ENCODE measurements around the gene MAD1L1. TPM values are rescaled to one million over a fixed set of nuclear protein-coding genes. Genes with fewer than 3 reads are reported as not detected.

The MAD1L1 gene
- total and polyA plus RNA-seq, 2 experiments from 2014 or later: 38.2 to 69.8 TPM

DNA sequence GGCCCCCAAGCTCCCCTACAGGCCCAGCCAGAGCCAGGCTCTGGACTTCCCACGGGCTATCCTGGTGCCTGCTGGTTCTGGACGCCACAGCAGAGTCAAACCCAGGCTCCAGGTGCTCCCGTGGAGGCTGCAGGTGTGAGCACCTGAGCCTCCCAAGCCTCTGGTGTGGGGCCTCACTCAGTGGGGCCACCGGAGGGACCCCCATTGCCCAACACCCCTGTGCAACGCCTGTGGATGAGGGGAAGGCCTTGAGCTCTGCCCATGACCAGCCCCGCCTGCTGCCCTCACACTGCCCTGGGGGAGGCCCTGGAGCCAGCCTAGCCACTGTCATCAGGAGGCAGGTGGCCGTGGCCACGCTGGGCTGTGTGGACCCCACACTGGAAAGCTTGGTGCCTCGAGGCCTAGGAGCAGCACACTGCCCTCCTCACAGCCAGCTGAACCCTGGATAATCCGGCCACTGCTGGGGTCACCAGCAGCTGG is 229.3 kb downstream of the MAD1L1 start:
- H3K9me3 ChIP-seq (ENCODE audit: low read depth): no peaks in the 10 kb centered on the region
- in situ Hi-C loops (cut with MboI): no loop called here
- no peaks in the 10 kb centered on the region for H3K4me1 ChIP-seq (ENCODE audit: insufficient read depth)
- H3K9ac ChIP-seq: no peak overlapping the region
- H3F3A ChIP-seq (ENCODE audit: insufficient read depth): no peaks in the 10 kb centered on the region
- no peak overlapping the region for H3K4me2 ChIP-seq (ENCODE audit: unreplicated experiment)
- 95 to 99% methylated on average over 9 of the region's 10 CpGs for WGBS, 2 experiments (ENCODE audit: low coverage in 1 of 2, low lambda C conversion rate in 2 of 2, missing lambda C conversion rate in 2 of 2)
- H4K20me1 ChIP-seq (ENCODE audit: insufficient read depth): no peaks in the 10 kb centered on the region
- TF ChIP-seq EZH2phosphoT487 (IDR thresholded peaks at IDR 0.05; ENCODE audit: insufficient read depth, low read depth) (no peak), EZH2 (IDR thresholded peaks at IDR 0.05; ENCODE audit: insufficient read depth, poor library complexity, severe bottlenecking) (no peak)
- no peaks in the 10 kb centered on the region for H3K36me3 ChIP-seq (ENCODE audit: low read depth)
- H3K27me3 ChIP-seq (replicated peaks; ENCODE audit: insufficient read depth): no peaks in the 10 kb centered on the region
- no peaks in the 10 kb centered on the region for H3K79me2 ChIP-seq (ENCODE audit: insufficient read depth)
- no peak overlapping the region for H3K4me3 ChIP-seq
- no peak overlapping the region for H3K27ac ChIP-seq
- no peak overlapping the region for H2AFZ ChIP-seq
- no peak for DNase-seq
- no peaks in the 10 kb centered on the region for H3K9me2 ChIP-seq (ENCODE audit: insufficient read depth)

DNA sequence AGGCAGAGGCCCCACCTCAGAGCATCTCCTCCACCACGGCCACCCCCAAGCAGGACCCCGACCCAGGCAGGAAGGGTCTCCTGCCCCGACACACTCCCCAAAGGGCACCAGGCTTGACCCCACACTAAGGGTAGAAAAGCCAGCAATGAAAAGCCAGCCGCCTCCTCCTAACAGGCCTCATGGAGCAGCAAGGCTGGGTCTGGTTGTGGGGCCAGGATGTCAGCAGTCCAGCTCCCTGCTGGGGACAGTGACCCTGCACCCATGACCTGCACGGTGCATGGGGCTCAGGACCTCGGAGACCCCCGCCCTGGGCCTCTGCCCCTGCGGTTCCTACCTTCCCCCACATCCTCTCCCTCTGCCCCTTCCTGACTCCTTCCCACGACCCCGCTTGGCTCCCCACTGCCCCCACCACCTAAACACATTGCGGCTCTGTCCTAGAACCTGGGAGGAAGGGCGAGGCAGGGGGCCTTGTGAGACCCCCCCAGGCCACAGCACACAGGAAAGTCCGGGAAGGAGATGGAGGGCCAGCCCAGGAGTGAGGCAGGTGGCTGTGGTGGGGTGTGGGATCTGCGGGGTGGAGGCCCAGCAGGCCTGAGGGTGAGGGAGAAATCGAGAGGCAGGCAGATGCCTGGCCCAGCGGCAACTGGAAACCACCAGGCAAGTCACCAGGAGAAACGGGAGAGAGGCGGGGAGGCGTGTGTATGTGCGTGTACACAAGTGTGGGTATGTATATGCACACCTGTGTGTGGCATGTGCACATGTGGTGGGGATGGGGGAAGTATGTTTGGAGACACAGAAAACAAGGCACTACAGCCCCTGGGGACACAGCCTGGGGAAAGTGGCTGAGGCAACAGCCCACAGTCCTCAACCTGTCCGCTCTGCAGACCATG is 229.9 kb downstream of the MAD1L1 start:
- Histone ChIP-seq H3K4me1 (ENCODE audit: insufficient read depth) (no peaks in the 10 kb centered on the region), H3K9me2 (ENCODE audit: insufficient read depth) (no peaks in the 10 kb centered on the region), H3K9ac (no peak overlapping the region)

DNA sequence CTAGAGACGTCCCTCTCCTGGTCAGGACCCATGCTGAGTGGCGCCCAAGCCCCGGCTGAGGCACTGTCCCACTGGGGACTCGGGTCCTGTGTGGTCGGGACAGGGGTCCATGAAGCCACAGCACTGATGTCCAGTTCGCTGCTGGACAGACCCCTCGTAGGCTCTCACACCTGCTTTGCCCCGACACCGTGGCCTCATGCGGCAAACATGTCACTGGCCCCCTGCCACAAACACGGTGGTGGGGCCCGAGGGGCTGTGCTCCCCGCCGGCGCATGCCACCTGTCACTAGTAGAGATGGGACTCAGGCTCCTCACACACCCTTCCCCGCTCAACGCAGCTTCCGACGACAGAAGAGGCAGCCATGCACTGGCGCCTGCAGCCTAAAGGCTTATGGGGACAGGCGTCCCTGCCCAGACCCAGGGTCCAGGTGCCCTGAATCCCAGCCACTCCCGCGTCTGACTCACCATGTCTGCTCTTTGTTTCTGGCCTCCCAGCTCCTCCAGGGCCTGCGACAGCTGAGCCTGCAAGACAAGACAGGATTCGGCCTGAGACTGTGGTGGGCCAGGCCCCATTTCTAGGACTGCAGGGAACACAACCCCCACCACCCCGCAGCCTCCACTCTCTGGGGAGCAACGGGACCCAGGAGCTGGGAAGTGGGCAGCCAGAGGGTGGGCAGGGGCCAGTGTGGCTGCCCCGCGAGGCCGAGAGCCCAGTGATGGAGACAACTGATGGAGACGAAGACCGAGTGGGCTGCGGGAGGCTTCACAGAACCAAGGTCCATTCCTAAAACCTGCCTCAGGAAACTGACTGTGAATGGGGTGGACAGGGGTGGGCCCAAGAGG is 230.9 kb downstream of the MAD1L1 start:
- Histone ChIP-seq H3K9ac (no peak overlapping the region), H3K9me3 (ENCODE audit: low read depth) (no peaks in the 10 kb centered on the region), H3F3A (ENCODE audit: insufficient read depth) (no peaks in the 10 kb centered on the region), H3K4me3 (no peak overlapping the region), H3K4me2 (ENCODE audit: unreplicated experiment) (no peak overlapping the region), H3K9me2 (ENCODE audit: insufficient read depth) (no peaks in the 10 kb centered on the region), H3K79me2 (ENCODE audit: insufficient read depth) (no peaks in the 10 kb centered on the region), H3K27me3 (replicated peaks; ENCODE audit: insufficient read depth) (no peaks in the 10 kb centered on the region), H3K4me1 (ENCODE audit: insufficient read depth) (no peaks in the 10 kb centered on the region), H4K20me1 (ENCODE audit: insufficient read depth) (no peaks in the 10 kb centered on the region), H2AFZ (no peak overlapping the region), H3K27ac (no peak overlapping the region), H3K36me3 (ENCODE audit: low read depth) (no peaks in the 10 kb centered on the region)
- TF ChIP-seq EZH2phosphoT487 (IDR thresholded peaks at IDR 0.05; ENCODE audit: insufficient read depth, low read depth): no peak
- TF ChIP-seq EZH2 (IDR thresholded peaks at IDR 0.05; ENCODE audit: insufficient read depth, poor library complexity, severe bottlenecking): no peak
- WGBS, 2 experiments (ENCODE audit: low coverage in 1 of 2, low lambda C conversion rate in 2 of 2, missing lambda C conversion rate in 2 of 2): 89% methylated on average over 30 to 33 of the region's 33 CpGs
- in situ Hi-C loops (cut with MboI): no loop called here
- no peak for DNase-seq

More for the DNA sequence above, 229.9 kb downstream of the MAD1L1 start:
- in situ Hi-C loops (cut with MboI): no loop called here
- Histone ChIP-seq H3K27me3 (replicated peaks; ENCODE audit: insufficient read depth) (no peaks in the 10 kb centered on the region), H4K20me1 (ENCODE audit: insufficient read depth) (no peaks in the 10 kb centered on the region), H2AFZ (no peak overlapping the region), H3F3A (ENCODE audit: insufficient read depth) (no peaks in the 10 kb centered on the region), H3K36me3 (ENCODE audit: low read depth) (no peaks in the 10 kb centered on the region), H3K4me3 (no peak overlapping the region), H3K27ac (no peak overlapping the region), H3K9me3 (ENCODE audit: low read depth) (no peaks in the 10 kb centered on the region), H3K79me2 (ENCODE audit: insufficient read depth) (no peaks in the 10 kb centered on the region), H3K4me2 (ENCODE audit: unreplicated experiment) (no peak overlapping the region)
- WGBS, 2 experiments (ENCODE audit: low coverage in 1 of 2, low lambda C conversion rate in 2 of 2, missing lambda C conversion rate in 2 of 2): 87 to 95% methylated on average over 17 to 21 of the region's 21 CpGs
- DNase-seq: no peak
- no peak for TF ChIP-seq EZH2phosphoT487 (IDR thresholded peaks at IDR 0.05; ENCODE audit: insufficient read depth, low read depth)
- TF ChIP-seq EZH2 (IDR thresholded peaks at IDR 0.05; ENCODE audit: insufficient read depth, poor library complexity, severe bottlenecking): no peak

DNA sequence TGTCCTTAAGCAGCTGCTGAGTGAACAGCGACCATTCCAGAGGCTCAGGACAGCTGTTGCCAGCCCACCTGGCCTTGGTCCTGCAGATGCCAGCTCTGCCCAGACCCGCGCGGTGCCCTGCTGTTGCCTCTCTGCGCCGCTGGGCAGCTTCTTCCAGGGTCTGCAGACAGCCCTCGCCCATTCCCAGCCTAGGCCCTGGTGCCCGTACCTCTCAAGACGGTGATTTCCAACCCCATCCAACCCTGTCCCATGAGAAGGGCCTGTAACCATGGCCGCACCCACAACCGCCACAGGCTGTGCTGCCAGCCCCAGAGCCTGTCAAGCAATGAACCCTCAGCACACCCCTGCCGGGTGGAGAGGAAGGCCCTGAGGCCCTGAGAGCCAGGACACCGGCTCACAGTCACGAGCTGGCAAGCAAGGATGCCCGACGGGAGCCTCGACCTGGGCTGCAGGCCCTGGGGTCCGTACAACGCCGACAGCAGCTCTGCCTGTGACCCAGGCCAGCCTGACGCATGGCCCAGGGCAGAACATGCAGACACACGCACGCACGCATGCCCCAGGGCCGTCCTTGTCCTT is 231.9 kb downstream of the MAD1L1 start:
- TF ChIP-seq EZH2phosphoT487 (IDR thresholded peaks at IDR 0.05; ENCODE audit: insufficient read depth, low read depth) (no peak), EZH2 (IDR thresholded peaks at IDR 0.05; ENCODE audit: insufficient read depth, poor library complexity, severe bottlenecking) (no peak)
- no peaks in the 10 kb centered on the region for H3K9me2 ChIP-seq (ENCODE audit: insufficient read depth)
- H4K20me1 ChIP-seq (ENCODE audit: insufficient read depth): no peaks in the 10 kb centered on the region
- in situ Hi-C loops (cut with MboI): no loop called here
- no peak overlapping the region for H3K4me2 ChIP-seq (ENCODE audit: unreplicated experiment)
- no peaks in the 10 kb centered on the region for H3K79me2 ChIP-seq (ENCODE audit: insufficient read depth)
- 87 to 89% methylated on average over 23 to 25 of the region's 25 CpGs for whole genome bisulfite sequencing, 2 experiments (ENCODE audit: low coverage in 1 of 2, low lambda C conversion rate in 2 of 2, missing lambda C conversion rate in 2 of 2)
- H2AFZ ChIP-seq: no peak overlapping the region
- no peaks in the 10 kb centered on the region for H3K4me1 ChIP-seq (ENCODE audit: insufficient read depth)
- H3K9me3 ChIP-seq (ENCODE audit: low read depth): no peaks in the 10 kb centered on the region
- DNase-seq: no peak
- no peak overlapping the region for H3K27ac ChIP-seq
- H3K36me3 ChIP-seq (ENCODE audit: low read depth): no peaks in the 10 kb centered on the region
- no peak overlapping the region for H3K9ac ChIP-seq
- no peaks in the 10 kb centered on the region for H3K27me3 ChIP-seq (replicated peaks; ENCODE audit: insufficient read depth)
- H3K4me3 ChIP-seq: no peak overlapping the region
- no peaks in the 10 kb centered on the region for H3F3A ChIP-seq (ENCODE audit: insufficient read depth)
